Measurements from ENCODE around the gene SLC23A2.

SLC23A2 gene

GRCh38 chr20:4950437-4950836, 50.9 kb downstream of the SLC23A2 start:
- TF ChIP-seq CTCF (IDR thresholded peaks at IDR 0.05; ENCODE audit: low read depth, low read length, missing control alignments), result no peak
- no peak overlapping the region for H3K4me3 ChIP-seq (ENCODE audit: low read depth, low read length)
- no peak for DNase-seq (ENCODE audit: low read depth)
- in situ Hi-C loops (cut with HindIII; ENCODE audit: low sequenced_read_pairs), result no loop called here

GRCh38 chr20:4949833-4950178, 51.5 kb downstream of the SLC23A2 start:
- in situ Hi-C loops (cut with HindIII; ENCODE audit: low sequenced_read_pairs), result no loop called here
- peak; percentile 74 for TF ChIP-seq CTCF (IDR thresholded peaks at IDR 0.05; ENCODE audit: low read depth, low read length, missing control alignments)
- DNase-seq (ENCODE audit: low read depth), result peak; percentile 53
- no peak overlapping the region for H3K4me3 ChIP-seq (ENCODE audit: low read depth, low read length)

GRCh38 chr20:4947817-4948559, 53.3 kb downstream of the SLC23A2 start:
- no peak for DNase-seq (ENCODE audit: low read depth)
- in situ Hi-C loops (cut with HindIII; ENCODE audit: low sequenced_read_pairs), result no loop called here

GRCh38 chr20:4946986-4947385, 54.3 kb downstream of the SLC23A2 start:
- H3K4me3 ChIP-seq (ENCODE audit: low read depth, low read length), result no peak overlapping the region
- DNase-seq (ENCODE audit: low read depth), result no peak
- no peak for TF ChIP-seq CTCF (IDR thresholded peaks at IDR 0.05; ENCODE audit: low read depth, low read length, missing control alignments)
- in situ Hi-C loops (cut with HindIII; ENCODE audit: low sequenced_read_pairs), result no loop called here

More at GRCh38 chr20:4947817-4948559, 53.3 kb downstream of the SLC23A2 start:
- TF ChIP-seq CTCF (IDR thresholded peaks at IDR 0.05; ENCODE audit: low read depth, low read length, missing control alignments), result no peak
- no peak overlapping the region for H3K4me3 ChIP-seq (ENCODE audit: low read depth, low read length)

GRCh38 chr20:4946585-4946984, 54.7 kb downstream of the SLC23A2 start:
- no peak for TF ChIP-seq CTCF (IDR thresholded peaks at IDR 0.05; ENCODE audit: low read depth, low read length, missing control alignments)
- no peak overlapping the region for H3K4me3 ChIP-seq (ENCODE audit: low read depth, low read length)
- in situ Hi-C loops (cut with HindIII; ENCODE audit: low sequenced_read_pairs), result no loop called here
- DNase-seq (ENCODE audit: low read depth), result no peak

GRCh38 chr20:4944518-4945313, 56.6 kb downstream of the SLC23A2 start:
- H3K4me3 ChIP-seq (ENCODE audit: low read depth, low read length), result no peak overlapping the region
- in situ Hi-C loops (cut with HindIII; ENCODE audit: low sequenced_read_pairs), result no loop called here
- TF ChIP-seq CTCF (IDR thresholded peaks at IDR 0.05; ENCODE audit: low read depth, low read length, missing control alignments), result no peak
- no peak for DNase-seq (ENCODE audit: low read depth)

Data from astrocyte of the cerebellum (primary cell).